ENCODE measurements around the gene MICAL2. TPM values are rescaled to one million over a fixed set of nuclear protein-coding genes. Genes with fewer than 3 reads are reported as not detected.

Gene MICAL2
- total RNA-seq, 4 donors from 2014 or later, result 196 to 550 (median 237) TPM

GRCh38 chr11:12171921-12172320 lies 61.5 kb downstream of the MICAL2 start:
- Histone ChIP-seq H3K9me3 (no peaks in the 10 kb centered on the region), H3K36me3 (no peaks in the 10 kb centered on the region), H3K27ac (peak overlapping the region in 2 of 4 donors; percentile 66 to 69), H3K27me3 (no peaks in the 10 kb centered on the region), H3K4me3 (no peak overlapping the region), H3K4me1 (peaks cover 0 to 61% (median 9%) of the 10 kb centered on the region in 3 donors)
- 88 to 97% methylated on average over 3 of the region's 3 CpGs for WGBS, 2 donors (ENCODE audit: low coverage in 1 of 2)
- TF ChIP-seq POLR2AphosphoS5 (IDR thresholded peaks at IDR 0.05), result no peak
- TF ChIP-seq CTCF (IDR thresholded peaks at IDR 0.05), result no peak
- TF ChIP-seq EP300 (IDR thresholded peaks at IDR 0.05), result no peak
- TF ChIP-seq POLR2A (IDR thresholded peaks at IDR 0.05), result no peak
- no peak for ATAC-seq

GRCh38 chr11:12172493-12173013 lies 62.2 kb downstream of the MICAL2 start:
- Histone ChIP-seq H3K9me3 (no peaks in the 10 kb centered on the region), H3K4me1 (peaks cover 0 to 55% (median 6%) of the 10 kb centered on the region in 3 donors), H3K27me3 (no peaks in the 10 kb centered on the region), H3K4me3 (no peak overlapping the region), H3K27ac (peak overlapping the region in 3 of 4 donors; percentile 49 to 69 (median 64)), H3K36me3 (no peaks in the 10 kb centered on the region)
- TF ChIP-seq POLR2AphosphoS5 (IDR thresholded peaks at IDR 0.05) (no peak), CTCF (IDR thresholded peaks at IDR 0.05) (no peak), POLR2A (IDR thresholded peaks at IDR 0.05) (no peak), EP300 (IDR thresholded peaks at IDR 0.05) (no peak)
- WGBS, 2 donors (ENCODE audit: low coverage in 1 of 2), result 74 to 87% methylated on average over 3 of the region's 3 CpGs
- ATAC-seq, result no peak

GRCh38 chr11:12173111-12173510 lies 62.7 kb downstream of the MICAL2 start:
- TF ChIP-seq POLR2AphosphoS5 (IDR thresholded peaks at IDR 0.05), result no peak
- TF ChIP-seq CTCF (IDR thresholded peaks at IDR 0.05), result no peak
- no peak for TF ChIP-seq POLR2A (IDR thresholded peaks at IDR 0.05)
- WGBS, 2 donors (ENCODE audit: low coverage in 1 of 2), result 62 to 70% methylated on average over 4 of the region's 4 CpGs
- Histone ChIP-seq H3K36me3 (no peaks in the 10 kb centered on the region), H3K27ac (peak overlapping the region; percentile 49 to 69 (median 60)), H3K4me1 (peaks cover 0 to 54% (median 6%) of the 10 kb centered on the region in 3 donors), H3K9me3 (no peaks in the 10 kb centered on the region), H3K27me3 (no peaks in the 10 kb centered on the region), H3K4me3 (no peak overlapping the region)
- ATAC-seq, result no peak

GRCh38 chr11:12174128-12174476 lies 63.7 kb downstream of the MICAL2 start:
- H3K27me3 ChIP-seq, result no peaks in the 10 kb centered on the region
- no peak for TF ChIP-seq EP300 (IDR thresholded peaks at IDR 0.05)
- peaks cover 0 to 60% (median 9%) of the 10 kb centered on the region in 3 donors for H3K4me1 ChIP-seq
- WGBS, 2 donors (ENCODE audit: low coverage in 1 of 2), result 44 to 65% methylated on average over 1 of the region's 1 CpG
- H3K9me3 ChIP-seq, result no peaks in the 10 kb centered on the region
- no peak overlapping the region for H3K4me3 ChIP-seq
- no peaks in the 10 kb centered on the region for H3K36me3 ChIP-seq
- H3K27ac ChIP-seq, result peak overlapping the region in 3 of 4 donors; percentile 34 to 69 (median 64)
- no peak for ATAC-seq

GRCh38 chr11:12174477-12175143 lies 64.2 kb downstream of the MICAL2 start:
- ATAC-seq, result no peak
- peak overlapping the region in 3 of 4 donors; percentile 34 to 69 (median 64) for H3K27ac ChIP-seq
- peaks cover 0 to 60% (median 14%) of the 10 kb centered on the region in 3 donors for H3K4me1 ChIP-seq
- no peaks in the 10 kb centered on the region for H3K9me3 ChIP-seq
- no peaks in the 10 kb centered on the region for H3K36me3 ChIP-seq
- 73 to 78% methylated on average over 3 of the region's 3 CpGs for WGBS, 2 donors (ENCODE audit: low coverage in 1 of 2)
- H3K27me3 ChIP-seq, result no peaks in the 10 kb centered on the region
- TF ChIP-seq CTCF (IDR thresholded peaks at IDR 0.05), result no peak
- TF ChIP-seq EP300 (IDR thresholded peaks at IDR 0.05), result no peak
- TF ChIP-seq POLR2AphosphoS5 (IDR thresholded peaks at IDR 0.05), result no peak
- TF ChIP-seq POLR2A (IDR thresholded peaks at IDR 0.05), result no peak
- H3K4me3 ChIP-seq, result no peak overlapping the region
